ENCODE measurements around the gene SPECC1.
"Not testable (repeated sequence)": the region's sequence is repeated elsewhere in the genome, so short reads cannot be mapped to it uniquely, and the experiment has no call there.

SPECC1 gene

GRCh38 chr17:20091174-20092029 is 82.2 kb downstream of the SPECC1 start:
- DNase-seq (ENCODE audit: low read depth, low spot score), result no peak
- H3K27ac ChIP-seq, result no peak overlapping the region

- H3K27ac ChIP-seq, result no peak overlapping the region
- DNase-seq (ENCODE audit: low read depth, low spot score), result no peak
These were observed 83.2 kb downstream of the SPECC1 start for GRCh38 chr17:20092261-20092867.

GRCh38 chr17:20092973-20093626 is 83.9 kb downstream of the SPECC1 start:
- H3K27ac ChIP-seq, result no peak overlapping the region
- DNase-seq (ENCODE audit: low read depth, low spot score), result no peak

GRCh38 chr17:20094777-20095176 is 85.6 kb downstream of the SPECC1 start:
- no peak for DNase-seq (ENCODE audit: low read depth, low spot score)

GRCh38 chr17:20095336-20096080 is 86.3 kb downstream of the SPECC1 start:
- no peak overlapping the region for H3K27ac ChIP-seq
- no peak for DNase-seq (ENCODE audit: low read depth, low spot score)

More at GRCh38 chr17:20094777-20095176, 85.6 kb downstream of the SPECC1 start:
- no peak overlapping the region for H3K27ac ChIP-seq

- DNase-seq (ENCODE audit: low read depth, low spot score), result no peak
- H3K27ac ChIP-seq, result no peak overlapping the region
These were observed 87.3 kb downstream of the SPECC1 start for GRCh38 chr17:20096430-20096829.

GRCh38 chr17:20097330-20097729 is 88.2 kb downstream of the SPECC1 start:
- no peak for DNase-seq (ENCODE audit: low read depth, low spot score)
- H3K27ac ChIP-seq, result no peak overlapping the region

GRCh38 chr17:20098314-20098713 is 89.2 kb downstream of the SPECC1 start:
- H3K27ac ChIP-seq, result no peak overlapping the region
- DNase-seq (ENCODE audit: low read depth, low spot score), result no peak

GRCh38 chr17:20100806-20101205 is 91.6 kb downstream of the SPECC1 start:
- not testable (repeated sequence) for H3K27ac ChIP-seq; DNase-seq (ENCODE audit: low read depth, low spot score)

GRCh38 chr17:20103454-20104446 is 94.6 kb downstream of the SPECC1 start:
- DNase-seq (ENCODE audit: low read depth, low spot score), result no peak
- H3K27ac ChIP-seq, result no peak overlapping the region

- DNase-seq (ENCODE audit: low read depth, low spot score), result no peak
- H3K27ac ChIP-seq, result no peak overlapping the region
These were observed 96.6 kb downstream of the SPECC1 start for GRCh38 chr17:20105539-20106280.

- H3K27ac ChIP-seq; DNase-seq (ENCODE audit: low read depth, low spot score): not testable (repeated sequence)
These were observed 97.3 kb downstream of the SPECC1 start for GRCh38 chr17:20106446-20106845.

GRCh38 chr17:20109076-20109475 is 99.9 kb downstream of the SPECC1 start:
- DNase-seq (ENCODE audit: low read depth, low spot score), result no peak
- H3K27ac ChIP-seq, result no peak overlapping the region

GRCh38 chr17:20111538-20111937 is 102.4 kb downstream of the SPECC1 start:
- H3K27ac ChIP-seq, result no peak overlapping the region

GRCh38 chr17:20114466-20114865 is 105.3 kb downstream of the SPECC1 start:
- no peak overlapping the region for H3K27ac ChIP-seq
- DNase-seq (ENCODE audit: low read depth, low spot score), result no peak

More at GRCh38 chr17:20111538-20111937, 102.4 kb downstream of the SPECC1 start:
- DNase-seq (ENCODE audit: low read depth, low spot score), result no peak

- DNase-seq (ENCODE audit: low read depth, low spot score), result no peak
- no peak overlapping the region for H3K27ac ChIP-seq
These were observed 107.6 kb downstream of the SPECC1 start for GRCh38 chr17:20116683-20117309.

- no peak for DNase-seq (ENCODE audit: low read depth, low spot score)
- no peak overlapping the region for H3K27ac ChIP-seq
These were observed 109.1 kb downstream of the SPECC1 start for GRCh38 chr17:20118280-20118679.

- H3K27ac ChIP-seq, result no peak overlapping the region
- DNase-seq (ENCODE audit: low read depth, low spot score), result no peak
These were observed 111.7 kb downstream of the SPECC1 start for GRCh38 chr17:20120836-20121235.
